ENCODE measurements around the gene ZEB1.
"Not testable (repeated sequence)": the region's sequence is repeated elsewhere in the genome, so short reads cannot be mapped to it uniquely, and the experiment has no call there.

ZEB1 gene

DNA sequence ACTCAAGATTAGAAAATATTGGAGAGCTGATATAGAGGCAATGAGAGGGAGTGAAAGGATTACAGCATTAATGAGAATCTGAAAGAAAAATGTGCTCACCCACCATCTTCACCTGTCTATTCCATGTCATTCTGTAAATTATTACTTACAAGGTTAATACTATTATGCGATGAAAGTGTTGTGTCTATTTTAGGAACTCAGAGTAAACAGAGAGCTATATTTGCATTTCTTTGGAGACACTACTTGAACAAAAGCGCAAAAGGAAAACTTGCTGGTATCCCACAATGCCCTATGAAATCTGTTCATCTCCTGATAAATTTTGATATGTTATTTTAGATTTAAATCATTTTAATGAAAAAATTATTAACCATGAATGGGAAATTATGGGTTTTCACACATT is 196.1 kb downstream of the ZEB1 start:
- FAIRE-seq = no peak

DNA sequence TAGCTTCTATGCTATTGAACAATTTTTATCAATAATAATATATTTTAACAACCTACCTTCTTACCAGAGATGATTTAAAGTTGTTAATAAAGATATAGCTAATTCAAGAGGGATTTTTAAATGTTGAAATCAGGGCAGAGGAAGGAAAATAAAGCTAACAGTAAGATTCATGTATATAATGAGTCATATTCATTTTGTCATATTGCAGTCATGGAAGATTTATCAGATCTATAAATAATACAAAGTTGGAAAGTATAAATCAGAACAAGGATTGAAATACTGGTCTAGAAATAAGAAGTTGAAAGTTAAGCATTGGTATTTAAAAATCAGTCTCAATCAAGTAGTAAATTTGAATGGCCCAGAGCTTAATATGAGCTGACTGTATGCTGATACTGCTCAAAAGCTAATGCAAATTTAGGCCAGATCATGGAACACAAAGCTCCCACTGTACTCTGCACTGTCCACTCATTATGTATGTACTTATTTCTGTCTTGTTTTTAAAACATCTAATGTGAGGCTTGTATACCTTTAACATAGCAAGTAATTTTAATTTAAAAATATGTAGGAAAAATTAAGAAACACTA is 196.9 kb downstream of the ZEB1 start:
- FAIRE-seq = no peak

DNA sequence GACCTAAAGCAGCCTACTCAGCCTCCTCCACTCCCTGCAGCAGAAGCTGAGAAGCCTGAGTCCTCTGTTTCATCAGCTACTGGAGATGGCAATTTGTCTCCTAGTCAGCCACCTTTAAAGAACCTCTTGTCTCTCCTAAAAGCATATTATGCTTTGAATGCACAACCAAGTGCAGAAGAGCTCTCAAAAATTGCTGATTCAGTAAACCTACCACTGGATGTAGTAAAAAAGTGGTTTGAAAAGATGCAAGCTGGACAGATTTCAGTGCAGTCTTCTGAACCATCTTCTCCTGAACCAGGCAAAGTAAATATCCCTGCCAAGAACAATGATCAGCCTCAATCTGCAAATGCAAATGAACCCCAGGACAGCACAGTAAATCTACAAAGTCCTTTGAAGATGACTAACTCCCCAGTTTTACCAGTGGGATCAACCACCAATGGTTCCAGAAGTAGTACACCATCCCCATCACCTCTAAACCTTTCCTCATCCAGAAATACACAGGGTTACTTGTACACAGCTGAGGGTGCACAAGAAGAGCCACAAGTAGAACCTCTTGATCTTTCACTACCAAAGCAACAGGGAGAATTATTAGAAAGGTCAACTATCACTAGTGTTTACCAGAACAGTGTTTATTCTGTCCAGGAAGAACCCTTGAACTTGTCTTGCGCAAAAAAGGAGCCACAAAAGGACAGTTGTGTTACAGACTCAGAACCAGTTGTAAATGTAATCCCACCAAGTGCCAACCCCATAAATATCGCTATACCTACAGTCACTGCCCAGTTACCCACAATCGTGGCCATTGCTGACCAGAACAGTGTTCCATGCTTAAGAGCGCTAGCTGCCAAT is 202.2 kb downstream of the ZEB1 start:
- FAIRE-seq = no peak

DNA sequence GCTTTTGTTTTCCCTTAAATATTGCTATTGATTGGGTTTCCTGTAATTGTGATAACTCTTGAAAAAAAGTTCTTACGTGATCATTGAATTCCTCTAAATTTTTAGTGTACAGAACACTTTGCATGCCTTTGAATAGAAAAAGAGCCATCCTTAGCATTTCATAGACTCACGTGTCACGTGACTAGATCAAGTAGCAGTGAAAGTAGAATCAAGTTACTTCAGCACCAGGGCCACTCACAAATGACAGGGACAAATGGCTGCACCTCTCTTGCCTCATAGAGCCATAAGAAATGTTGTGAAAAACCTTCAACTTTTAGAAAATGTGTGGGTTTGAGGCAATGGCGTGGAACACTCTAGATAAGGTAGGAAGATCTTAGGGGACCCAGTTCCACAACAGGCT is 203.8 kb downstream of the ZEB1 start:
- no peak for FAIRE-seq

DNA sequence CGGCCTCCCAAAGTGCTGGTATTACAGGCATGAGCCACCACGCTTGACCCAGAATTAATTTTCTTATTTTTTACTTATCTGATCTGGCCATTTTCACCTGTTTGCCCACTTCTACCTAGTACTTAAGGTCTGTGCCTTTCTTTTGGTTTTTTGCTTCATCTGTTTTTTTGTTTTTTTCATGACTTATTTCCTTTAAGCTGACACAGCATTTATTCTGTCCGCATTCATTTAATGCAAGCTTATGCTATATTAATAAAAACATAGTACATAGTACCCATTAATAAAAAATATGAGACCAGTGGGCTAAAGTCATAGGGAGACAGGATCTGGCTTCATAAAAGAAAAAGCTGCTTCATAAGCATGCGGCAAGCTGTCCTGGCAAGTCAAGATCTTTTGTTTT is 205.4 kb downstream of the ZEB1 start:
- FAIRE-seq = no peak

DNA sequence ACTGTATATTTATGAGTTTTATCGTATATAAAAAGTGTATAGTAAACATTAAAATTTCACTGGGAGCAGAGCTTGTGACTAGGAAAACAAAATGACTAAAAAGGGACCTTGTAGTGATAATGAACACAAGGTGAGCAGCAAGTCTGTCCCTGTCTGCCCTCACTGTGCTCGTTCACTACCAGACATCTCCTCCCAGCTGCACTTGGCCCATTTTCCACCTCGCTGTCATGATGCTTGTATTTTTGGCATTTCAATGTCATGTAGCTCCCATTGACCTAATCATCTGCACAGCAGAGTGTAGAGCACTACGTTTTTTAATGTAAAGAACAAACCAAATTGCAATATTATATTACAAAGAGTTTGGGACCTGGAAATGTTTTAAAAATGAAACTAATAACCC is 207.2 kb downstream of the ZEB1 start:
- FAIRE-seq = no peak

DNA sequence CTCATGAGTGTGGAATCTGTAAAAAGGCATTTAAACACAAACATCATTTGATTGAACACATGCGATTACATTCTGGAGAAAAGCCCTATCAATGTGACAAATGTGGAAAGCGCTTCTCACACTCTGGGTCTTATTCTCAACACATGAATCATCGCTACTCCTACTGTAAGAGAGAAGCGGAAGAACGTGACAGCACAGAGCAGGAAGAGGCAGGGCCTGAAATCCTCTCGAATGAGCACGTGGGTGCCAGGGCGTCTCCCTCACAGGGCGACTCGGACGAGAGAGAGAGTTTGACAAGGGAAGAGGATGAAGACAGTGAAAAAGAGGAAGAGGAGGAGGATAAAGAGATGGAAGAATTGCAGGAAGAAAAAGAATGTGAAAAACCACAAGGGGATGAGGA is 207.7 kb downstream of the ZEB1 start:
- no peak for FAIRE-seq

DNA sequence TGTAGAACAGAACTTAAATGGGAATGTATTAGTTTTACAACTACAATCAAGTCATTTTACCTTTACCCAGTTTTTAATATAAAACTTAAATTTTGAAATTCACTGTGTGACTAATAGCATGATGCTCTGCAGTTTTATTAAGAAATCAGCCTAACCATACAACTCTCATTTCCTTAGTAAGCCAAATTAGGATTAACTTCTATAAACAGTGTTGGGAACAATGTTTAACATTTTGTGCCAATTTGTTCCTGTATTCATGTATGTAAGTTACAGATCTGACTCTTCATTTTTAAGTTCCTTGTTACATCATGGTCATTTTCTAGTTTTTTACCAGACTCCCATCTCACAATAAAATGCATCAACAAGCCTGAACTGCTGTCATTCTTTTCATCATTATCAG is 209.8 kb downstream of the ZEB1 start:
- no peak for FAIRE-seq

DNA sequence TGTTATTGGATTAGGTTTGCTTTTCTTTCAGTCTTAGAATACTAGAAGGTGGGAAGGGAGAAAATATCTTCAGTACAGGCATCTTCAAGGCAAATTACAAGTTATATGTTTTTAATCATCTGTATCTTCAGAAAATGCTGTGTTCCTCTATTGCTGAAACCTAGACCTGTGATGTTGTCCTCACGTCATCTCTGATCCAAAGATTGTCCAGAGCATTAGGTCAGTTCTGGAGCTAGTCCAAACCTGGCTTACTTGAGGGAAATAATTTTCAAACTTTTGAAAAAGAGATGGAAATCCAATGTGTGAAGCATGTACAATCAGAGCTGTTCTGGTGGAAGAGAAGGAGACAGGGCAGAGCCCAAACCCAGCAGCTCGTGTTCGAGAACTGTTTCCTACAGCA is 217.3 kb downstream of the ZEB1 start:
- FAIRE-seq = no peak

DNA sequence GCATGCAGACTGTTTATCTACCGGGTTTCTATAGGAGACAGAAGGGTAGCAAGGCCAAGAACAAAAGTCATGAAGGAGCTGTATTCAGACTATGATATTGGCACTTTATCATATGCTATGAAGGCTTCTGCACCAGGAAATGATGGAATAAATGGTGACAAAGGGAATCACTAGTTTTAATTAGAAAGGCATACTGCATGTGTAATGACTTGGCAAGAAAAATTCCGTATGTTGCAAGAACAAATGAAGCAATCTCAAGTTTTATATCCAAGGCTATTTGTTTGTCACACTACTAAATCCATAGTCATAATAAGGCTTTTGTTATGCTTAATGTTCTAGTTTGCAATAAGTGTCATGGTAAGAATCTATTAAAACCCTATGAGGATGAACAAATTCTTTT is 230.9 kb downstream of the ZEB1 start:
- no peak for FAIRE-seq

DNA sequence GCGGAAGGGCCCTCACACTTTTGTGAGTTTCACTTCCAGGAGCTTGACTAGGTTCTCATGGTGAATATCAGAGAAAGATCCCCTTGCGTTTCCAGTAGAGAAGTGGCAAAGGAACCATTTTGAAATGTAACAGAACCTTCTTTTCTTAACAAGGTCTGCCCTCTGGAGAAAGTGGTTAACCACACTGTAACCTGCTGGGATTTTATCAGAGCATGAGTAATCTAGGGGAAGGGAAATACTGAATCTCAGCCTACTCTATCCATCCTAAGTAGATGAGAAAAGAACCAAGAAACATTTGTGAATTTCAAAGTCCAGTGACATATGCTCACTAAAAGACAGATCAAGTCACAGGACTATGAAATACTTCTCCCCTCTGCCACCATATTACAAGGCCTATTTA is 235.5 kb downstream of the ZEB1 start:
- FAIRE-seq = no peak

DNA sequence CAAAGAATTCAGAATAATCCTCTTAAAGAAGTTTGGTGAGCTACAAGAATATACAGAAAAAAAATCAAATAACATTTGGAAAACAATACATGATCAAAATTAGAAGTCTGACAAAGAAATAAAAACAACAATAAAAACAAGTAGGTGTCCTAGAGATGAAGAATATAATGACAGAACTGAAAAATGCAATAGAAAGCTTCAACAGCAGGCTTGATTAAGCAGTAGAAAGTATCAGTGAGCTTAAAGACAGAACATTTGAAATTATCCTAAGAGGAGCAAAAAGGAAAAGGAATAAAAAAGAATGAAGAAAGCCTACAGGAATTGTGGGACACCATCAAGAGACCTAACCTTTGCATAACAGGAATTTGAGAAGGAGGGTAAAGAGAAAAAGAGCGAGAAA is 238.8 kb downstream of the ZEB1 start:
- no peak for FAIRE-seq

DNA sequence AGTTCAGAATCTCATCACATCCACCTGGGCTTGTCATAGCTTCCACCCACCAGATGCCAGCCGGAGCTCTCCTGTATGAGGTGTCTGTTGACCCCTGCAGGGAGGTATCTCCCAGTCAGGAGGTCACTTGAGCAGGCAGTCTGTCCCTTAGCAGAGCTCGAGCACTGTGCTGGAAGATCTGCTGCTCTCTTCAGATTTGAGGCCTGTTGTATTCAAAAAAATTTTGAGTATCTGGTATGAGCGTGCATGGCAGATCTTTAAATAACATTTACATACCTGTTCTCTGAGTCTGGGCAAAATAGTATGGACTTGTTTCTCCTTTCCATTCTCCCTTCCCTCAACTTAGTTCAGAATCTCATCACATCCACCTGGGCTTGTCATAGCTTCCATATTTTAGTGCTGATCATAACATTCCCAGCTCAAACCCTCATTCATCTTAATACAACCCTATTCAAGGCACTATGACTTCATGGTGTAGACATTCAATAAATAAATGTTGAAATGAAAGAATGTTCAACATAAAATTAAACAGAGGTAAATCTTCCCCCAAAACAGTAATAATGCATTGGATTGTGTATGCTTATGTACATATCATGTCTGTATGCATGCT is 249.3 kb downstream of the ZEB1 start:
- not testable (repeated sequence) for FAIRE-seq

DNA sequence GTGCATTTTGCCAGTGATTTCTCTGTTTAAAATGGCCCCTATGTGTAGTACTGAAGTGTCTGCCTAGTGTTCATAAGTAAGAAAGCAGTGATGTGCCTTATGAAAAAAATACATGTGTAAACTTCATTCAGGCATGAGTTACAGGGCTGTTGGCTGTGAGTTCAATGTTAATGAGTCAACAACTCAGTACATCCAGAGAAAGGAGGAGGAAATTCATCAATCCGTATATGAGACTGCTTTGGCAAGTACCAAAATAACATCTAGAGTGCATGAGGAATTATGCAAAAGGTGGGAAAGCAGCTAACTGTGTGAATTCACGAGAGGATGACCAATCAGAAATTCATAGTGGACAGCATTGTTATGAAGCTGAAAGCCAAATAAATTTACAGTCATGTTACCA is 255.6 kb downstream of the ZEB1 start:
- no peak for FAIRE-seq

DNA sequence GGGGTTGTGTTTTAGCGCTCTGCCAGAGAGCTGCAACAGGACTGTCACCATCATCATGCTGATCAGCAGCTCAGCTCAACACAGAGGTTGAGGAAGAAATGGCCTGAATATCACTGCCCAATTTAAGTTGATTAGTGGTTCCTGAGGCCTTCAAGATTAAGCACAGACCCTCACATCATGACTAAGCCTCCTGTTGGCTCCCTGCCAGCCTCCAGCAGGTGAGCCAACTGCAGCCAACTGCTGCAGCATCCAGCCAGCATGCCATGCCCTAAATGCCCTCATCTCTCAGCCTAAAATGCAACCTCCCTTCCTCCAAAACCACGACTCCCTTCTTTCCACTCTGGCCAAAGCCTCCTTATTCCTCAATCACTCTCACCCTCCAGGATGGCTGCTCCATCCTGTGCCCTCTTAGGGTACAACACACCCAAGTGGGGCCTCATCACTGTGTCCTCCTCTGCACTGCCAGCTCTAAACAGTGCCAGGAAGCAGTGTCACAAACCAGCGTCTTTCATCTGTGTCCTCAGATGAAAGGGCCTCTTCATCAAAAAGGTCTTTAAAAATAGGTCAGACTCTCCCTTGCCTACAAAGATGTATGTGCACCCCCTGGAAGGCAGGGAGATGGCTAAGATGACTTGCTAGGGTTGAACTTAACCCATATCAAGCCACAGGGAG is 259.3 kb downstream of the ZEB1 start:
- FAIRE-seq = no peak

DNA sequence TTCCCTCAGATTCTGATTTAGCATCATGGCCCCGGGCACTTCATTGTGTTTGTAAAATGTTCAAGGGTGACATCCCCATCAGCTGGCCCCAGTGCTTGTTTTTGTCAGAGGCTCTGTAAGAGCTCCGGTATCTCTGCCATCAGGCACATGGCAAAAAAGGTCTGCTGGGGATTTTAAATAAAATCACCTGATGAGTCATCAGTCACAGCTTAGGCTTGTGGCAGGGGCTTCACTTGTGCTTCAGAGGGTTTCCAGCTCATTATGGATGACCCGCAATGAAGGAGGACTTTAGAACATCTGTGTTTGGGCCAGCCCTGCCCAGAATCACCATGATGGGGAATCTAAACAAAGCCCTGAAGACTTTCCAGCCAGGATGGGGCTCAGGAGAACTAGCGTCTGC is 259.9 kb downstream of the ZEB1 start:
- FAIRE-seq = no peak

Measured in colon (tissue), 2 donors.